Adipocyte (in vitro differentiated cells): ENCODE results near the gene AMMECR1.
A peak's percentile ranks its signal among the peaks of the same experiment; 100 is the strongest.

Source experiments
- DNase-seq: peaks from one replicate; pipeline ENCODE4 v3.0.0-alpha.2; 2015; ENCODE audit warnings: low read depth
- H3K27me3 ChIP-seq: replicated peaks from 2 replicates; pipeline ENCODE4 v1.7.0; 2013; ENCODE audit warnings: mild to moderate bottlenecking, low read length, moderate library complexity; ENCODE audit not compliant: control insufficient read depth, insufficient read depth
- H3K36me3 ChIP-seq: 2 replicates; pipeline ENCODE4 v1.7.0; 2013; ENCODE audit warnings: low read length, mild to moderate bottlenecking, moderate library complexity; ENCODE audit not compliant: control insufficient read depth, insufficient read depth, severe bottlenecking
- H3K4me1 ChIP-seq: 2 replicates; pipeline ENCODE4 v1.7.0; 2013; ENCODE audit warnings: mild to moderate bottlenecking, low read length, moderate library complexity; ENCODE audit not compliant: control insufficient read depth, insufficient read depth
- H3K4me3 ChIP-seq: 2 replicates; pipeline ENCODE4 v1.7.0; 2013; ENCODE audit warnings: mild to moderate bottlenecking, low read length, moderate library complexity
- H3K9ac ChIP-seq: 2 replicates; pipeline ENCODE4 v1.7.0; 2013; ENCODE audit warnings: mild to moderate bottlenecking, low read length, moderate library complexity
- H3K9me3 ChIP-seq: 2 replicates; pipeline ENCODE4 v1.7.0; 2013; ENCODE audit warnings: mild to moderate bottlenecking, low read length, moderate library complexity; ENCODE audit not compliant: control insufficient read depth

The AMMECR1 gene

DNA sequence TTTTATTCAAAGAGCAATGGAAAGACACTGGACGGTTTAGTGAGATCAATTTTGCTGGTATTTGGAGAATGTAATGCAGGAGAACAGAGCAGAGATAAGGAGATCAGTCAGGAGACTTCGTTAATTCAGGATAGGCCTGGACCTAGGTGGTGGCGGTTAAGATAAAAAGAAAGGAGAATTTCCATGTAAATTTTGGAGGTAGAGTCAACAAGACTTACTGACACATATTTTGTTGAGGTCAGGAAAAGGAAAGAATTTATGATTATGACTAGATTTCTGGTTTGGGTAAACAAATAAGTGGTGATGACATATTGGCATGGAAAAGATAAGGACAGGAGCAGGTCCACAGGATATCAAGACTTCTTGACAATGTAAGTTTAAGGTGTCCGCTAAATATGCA lies 8.8 kb upstream of the AMMECR1 start:
- Histone ChIP-seq H3K9me3 (peaks cover 30% of the 10 kb centered on the region), H3K36me3 (no peaks in the 10 kb centered on the region), H3K4me3 (no peak overlapping the region), H3K27me3 (peaks cover 3% of the 10 kb centered on the region), H3K9ac (no peak overlapping the region), H3K4me1 (no peaks in the 10 kb centered on the region)
- no peak for DNase-seq

GRCh38 chrX:110322603-110323002 lies 4.7 kb upstream of the AMMECR1 start:
- H3K36me3 ChIP-seq = no peaks in the 10 kb centered on the region

DNA sequence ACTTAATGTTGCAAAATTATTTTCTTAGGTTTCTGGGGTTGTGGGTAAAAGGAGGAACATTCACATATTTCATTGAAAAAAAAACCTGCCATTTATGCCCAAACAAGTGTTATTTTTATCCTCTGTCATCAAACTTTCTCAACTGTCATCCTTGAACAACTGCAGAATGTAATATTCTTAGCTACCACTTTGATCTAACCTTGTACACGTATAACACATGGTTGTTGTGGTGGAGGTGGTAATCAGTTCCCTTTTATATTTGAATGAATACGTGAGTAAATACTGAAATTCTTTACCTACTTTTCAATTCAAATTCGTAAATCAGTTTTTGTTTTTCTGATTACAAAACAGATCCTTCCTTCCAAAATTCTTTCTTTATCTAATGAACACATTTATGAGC lies 3.8 kb upstream of the AMMECR1 start:
- no peak overlapping the region for H3K4me3 ChIP-seq
- H3K36me3 ChIP-seq = no peaks in the 10 kb centered on the region
- H3K4me1 ChIP-seq = peaks cover 6% of the 10 kb centered on the region
- H3K27me3 ChIP-seq = no peaks in the 10 kb centered on the region
- DNase-seq = no peak
- no peak overlapping the region for H3K9ac ChIP-seq
- peaks cover 17% of the 10 kb centered on the region for H3K9me3 ChIP-seq

More at GRCh38 chrX:110322603-110323002, 4.7 kb upstream of the AMMECR1 start:
- Histone ChIP-seq H3K9ac (no peak overlapping the region), H3K4me1 (peaks cover 6% of the 10 kb centered on the region), H3K9me3 (peaks cover 21% of the 10 kb centered on the region), H3K4me3 (no peak overlapping the region), H3K27me3 (no peaks in the 10 kb centered on the region)
- DNase-seq = peak; percentile 24

GRCh38 chrX:110321081-110321480 lies 3.2 kb upstream of the AMMECR1 start:
- Histone ChIP-seq H3K4me1 (peaks cover 6% of the 10 kb centered on the region), H3K4me3 (no peak overlapping the region), H3K36me3 (no peaks in the 10 kb centered on the region), H3K9me3 (peaks cover 11% of the 10 kb centered on the region), H3K27me3 (no peaks in the 10 kb centered on the region), H3K9ac (no peak overlapping the region)
- no peak for DNase-seq

- peaks cover 6% of the 10 kb centered on the region for H3K4me1 ChIP-seq
- no peak overlapping the region for H3K9ac ChIP-seq
- H3K36me3 ChIP-seq = no peaks in the 10 kb centered on the region
- DNase-seq = no peak
- H3K9me3 ChIP-seq = peaks cover 5% of the 10 kb centered on the region
- no peaks in the 10 kb centered on the region for H3K27me3 ChIP-seq
- H3K4me3 ChIP-seq = no peak overlapping the region
Observed at GRCh38 chrX:110320381-110320987, 2.6 kb upstream of the AMMECR1 start.

GRCh38 chrX:110318664-110318968 lies 731 bp upstream of the AMMECR1 start:
- H3K36me3 ChIP-seq = no peaks in the 10 kb centered on the region
- H3K9ac ChIP-seq = peak overlapping the region; percentile 89
- H3K27me3 ChIP-seq = peaks cover 6% of the 10 kb centered on the region
- DNase-seq = no peak
- H3K4me1 ChIP-seq = peaks cover 10% of the 10 kb centered on the region
- H3K9me3 ChIP-seq = no peaks in the 10 kb centered on the region
- H3K4me3 ChIP-seq = peak overlapping the region; percentile 86

- no peaks in the 10 kb centered on the region for H3K36me3 ChIP-seq
- peaks cover 10% of the 10 kb centered on the region for H3K4me1 ChIP-seq
- H3K9me3 ChIP-seq = no peaks in the 10 kb centered on the region
- H3K9ac ChIP-seq = peak overlapping the region; percentile 89
- peaks cover 6% of the 10 kb centered on the region for H3K27me3 ChIP-seq
- DNase-seq = peak; percentile 49
- H3K4me3 ChIP-seq = peak overlapping the region; percentile 87
Observed at GRCh38 chrX:110317061-110317819, 645 bp downstream of the AMMECR1 start.

- Histone ChIP-seq H3K9me3 (no peaks in the 10 kb centered on the region), H3K36me3 (no peaks in the 10 kb centered on the region), H3K9ac (peak overlapping the region; percentile 89), H3K4me3 (peak overlapping the region; percentile 87), H3K4me1 (peaks cover 13% of the 10 kb centered on the region), H3K27me3 (peaks cover 6% of the 10 kb centered on the region)
- DNase-seq = peak; percentile 59
Observed at GRCh38 chrX:110316351-110317060, 1.4 kb downstream of the AMMECR1 start.

- peaks cover 6% of the 10 kb centered on the region for H3K27me3 ChIP-seq
- DNase-seq = peak; percentile 10
- peak overlapping the region; percentile 87 for H3K4me3 ChIP-seq
- H3K9ac ChIP-seq = peak overlapping the region; percentile 89
- H3K4me1 ChIP-seq = peaks cover 16% of the 10 kb centered on the region
- no peaks in the 10 kb centered on the region for H3K36me3 ChIP-seq
- H3K9me3 ChIP-seq = no peaks in the 10 kb centered on the region
Observed at GRCh38 chrX:110315551-110315950, 2.3 kb downstream of the AMMECR1 start.

DNA sequence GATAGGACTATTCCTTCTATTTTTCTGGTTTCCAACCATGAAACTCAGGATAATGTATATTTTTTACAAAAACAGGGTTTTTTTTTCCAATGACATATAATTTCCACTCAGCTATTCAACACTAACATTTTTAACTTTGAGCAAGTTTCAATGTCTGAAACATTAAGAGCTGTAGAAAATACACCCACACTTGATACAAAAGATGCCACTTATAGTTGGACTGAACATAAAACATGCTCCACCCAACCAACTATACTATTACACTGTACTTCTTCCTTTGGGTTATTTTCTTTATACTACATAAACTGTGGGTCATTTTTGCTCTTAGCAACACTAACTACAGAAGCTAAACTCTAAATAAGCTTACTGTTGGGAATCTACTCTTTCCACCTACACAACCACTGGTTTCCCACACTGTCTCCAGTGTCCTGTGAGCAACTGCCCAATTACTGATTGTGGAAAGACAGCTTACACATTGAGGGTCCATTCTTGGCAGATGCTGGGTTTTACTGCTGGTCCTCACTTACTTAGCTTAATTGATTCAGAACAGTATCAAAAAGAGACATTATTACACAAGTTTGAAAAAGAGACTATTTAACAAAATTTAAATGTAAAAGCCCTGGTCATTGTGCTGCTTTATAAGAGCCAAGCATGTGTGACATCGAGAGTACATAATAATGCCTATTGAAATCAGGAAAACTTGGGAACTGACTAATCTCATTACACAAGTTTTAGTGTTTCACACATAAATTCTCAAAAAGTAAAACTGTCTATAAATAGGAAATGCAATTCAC lies 6.3 kb downstream of the AMMECR1 start:
- peaks cover 24% of the 10 kb centered on the region for H3K4me1 ChIP-seq
- peaks cover 9% of the 10 kb centered on the region for H3K27me3 ChIP-seq
- no peaks in the 10 kb centered on the region for H3K9me3 ChIP-seq
- peak overlapping the region; percentile 23 for H3K4me3 ChIP-seq
- no peak for DNase-seq
- no peaks in the 10 kb centered on the region for H3K36me3 ChIP-seq
- no peak overlapping the region for H3K9ac ChIP-seq

DNA sequence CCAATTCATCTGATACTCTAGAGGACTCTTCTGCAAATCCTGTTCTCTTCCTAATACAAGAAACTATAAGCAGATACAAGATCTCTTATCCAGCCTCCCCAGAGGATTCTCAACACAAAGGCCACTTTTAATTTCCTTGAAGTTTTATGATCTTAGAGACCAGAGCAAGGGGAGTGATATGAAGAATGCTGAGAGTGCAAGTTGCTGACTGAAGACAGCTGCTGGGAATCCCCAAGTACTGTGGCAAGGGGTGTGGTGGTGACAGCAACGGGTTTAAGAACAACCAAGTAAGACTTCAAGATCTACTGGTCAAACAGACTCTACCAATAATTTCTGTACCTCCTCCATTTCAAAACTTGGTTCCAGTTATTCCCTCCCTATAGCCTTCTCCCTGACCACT lies 7.0 kb downstream of the AMMECR1 start:
- Histone ChIP-seq H3K4me3 (no peak overlapping the region), H3K4me1 (peaks cover 24% of the 10 kb centered on the region), H3K36me3 (no peaks in the 10 kb centered on the region), H3K27me3 (peaks cover 9% of the 10 kb centered on the region), H3K9ac (no peak overlapping the region), H3K9me3 (no peaks in the 10 kb centered on the region)
- DNase-seq = no peak
